Measurements from ENCODE around the gene PAPOLB.

DNA sequence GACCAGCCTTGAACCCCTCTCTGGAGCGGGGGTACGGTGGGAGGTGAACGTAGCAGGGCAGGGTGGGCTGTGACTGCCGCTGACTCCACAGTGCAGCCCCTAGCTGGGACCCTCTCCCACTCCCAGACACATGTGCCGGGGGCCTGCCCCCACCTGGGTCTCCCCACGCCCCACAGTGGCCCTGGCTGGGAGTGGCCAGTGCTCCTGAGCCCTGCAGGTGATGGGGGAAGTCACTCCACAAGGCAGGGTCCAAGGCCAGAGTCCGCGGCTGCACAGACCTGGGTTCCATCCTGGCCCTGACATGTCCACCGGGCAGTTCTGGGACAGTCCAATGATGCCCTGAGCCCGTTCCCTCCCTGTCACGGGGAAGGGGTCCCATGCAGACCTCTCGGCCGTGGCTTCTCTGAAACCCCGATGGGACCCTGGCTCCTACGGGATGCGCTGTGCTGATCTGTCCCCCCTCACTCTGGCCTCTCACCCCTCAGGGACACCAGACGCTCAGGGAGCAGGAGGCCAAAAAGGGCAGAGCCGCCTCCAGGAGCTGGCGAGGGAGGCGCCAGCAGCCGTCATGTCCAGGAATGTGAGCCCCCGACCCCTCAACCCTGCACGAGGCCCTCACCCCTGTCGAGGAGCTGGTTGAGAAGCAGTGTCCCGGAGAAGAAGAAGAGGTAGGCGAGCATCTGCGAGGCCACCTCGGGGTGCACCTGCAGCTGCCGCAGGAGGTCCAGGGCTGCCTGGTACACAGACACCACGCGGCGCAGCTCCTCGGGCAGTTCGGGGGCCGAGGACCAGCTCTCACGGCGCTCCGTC, 46.0 kb downstream of the PAPOLB start:
- TF ChIP-seq POLR2A (IDR thresholded peaks at IDR 0.05; ENCODE audit: low read length) (no peak), GATA1 (IDR thresholded peaks at IDR 0.05; ENCODE audit: low read depth, low read length) (no peak)

Data from erythroblast (primary cell).